Glomerular visceral epithelial cell (primary cell): ENCODE data around the gene CD163.
"Not testable (repeated sequence)": the region's sequence is repeated elsewhere in the genome, so short reads cannot be mapped to it uniquely, and the experiment has no call there.

ENCODE experiments used
- DNase-seq: peaks from one replicate; pipeline ENCODE4 v3.0.0-alpha.2; 2016; ENCODE audit errors: extremely low spot score

The CD163 gene

GRCh38 chr12:7503686-7504415 lies at the start of gene CD163:
CD163 (minus strand) TSS chr12:7503777; CDS start chr12:7503690, 87 bp downstream.
- no peak for DNase-seq

GRCh38 chr12:7542813-7543212 lies 39.2 kb upstream of the CD163 start:
- no peak for DNase-seq

GRCh38 chr12:7542046-7542445 lies 38.5 kb upstream of the CD163 start:
- DNase-seq: no peak

GRCh38 chr12:7514416-7514815 lies 10.8 kb upstream of the CD163 start:
- no peak for DNase-seq

- DNase-seq: peak; percentile 43
Observed at GRCh38 chr12:7512553-7512952, 9.0 kb upstream of the CD163 start.

GRCh38 chr12:7509793-7510470 lies 6.4 kb upstream of the CD163 start:
- DNase-seq: not testable (repeated sequence)

- no peak for DNase-seq
Observed at GRCh38 chr12:7502612-7503011, 965 bp downstream of the CD163 start.

- no peak for DNase-seq
Observed at GRCh38 chr12:7501031-7501588, 2.5 kb downstream of the CD163 start.

- no peak for DNase-seq
Observed at GRCh38 chr12:7499636-7500035, 3.9 kb downstream of the CD163 start.

- DNase-seq: peak; percentile 7
Observed at GRCh38 chr12:7498809-7499208, 4.8 kb downstream of the CD163 start.

GRCh38 chr12:7497661-7498060 lies 5.9 kb downstream of the CD163 start:
- DNase-seq: peak; percentile 12

- no peak for DNase-seq
Observed at GRCh38 chr12:7496451-7496850, 7.1 kb downstream of the CD163 start.

GRCh38 chr12:7495136-7495535 lies 8.4 kb downstream of the CD163 start:
- DNase-seq: no peak

- DNase-seq: no peak
Observed at GRCh38 chr12:7493006-7493405, 10.6 kb downstream of the CD163 start.

GRCh38 chr12:7486512-7486911 lies 17.1 kb downstream of the CD163 start:
- no peak for DNase-seq

- no peak for DNase-seq
Observed at GRCh38 chr12:7485095-7485494, 18.5 kb downstream of the CD163 start.

GRCh38 chr12:7483343-7483742 lies 20.2 kb downstream of the CD163 start:
- DNase-seq: peak; percentile 2

GRCh38 chr12:7479771-7480170 lies 23.8 kb downstream of the CD163 start:
- no peak for DNase-seq

GRCh38 chr12:7472060-7472459 lies 31.5 kb downstream of the CD163 start:
- DNase-seq: no peak

- peak; percentile 52 for DNase-seq
Observed at GRCh38 chr12:7460375-7461259, 43.0 kb downstream of the CD163 start.

GRCh38 chr12:7459973-7460372 lies 43.6 kb downstream of the CD163 start:
- DNase-seq: no peak

GRCh38 chr12:7451756-7452155 lies 51.8 kb downstream of the CD163 start:
- no peak for DNase-seq
